ENCODE results near the gene PRICKLE2.
A peak's percentile ranks its signal among the peaks of the same experiment; 100 is the strongest.

Gene PRICKLE2

DNA sequence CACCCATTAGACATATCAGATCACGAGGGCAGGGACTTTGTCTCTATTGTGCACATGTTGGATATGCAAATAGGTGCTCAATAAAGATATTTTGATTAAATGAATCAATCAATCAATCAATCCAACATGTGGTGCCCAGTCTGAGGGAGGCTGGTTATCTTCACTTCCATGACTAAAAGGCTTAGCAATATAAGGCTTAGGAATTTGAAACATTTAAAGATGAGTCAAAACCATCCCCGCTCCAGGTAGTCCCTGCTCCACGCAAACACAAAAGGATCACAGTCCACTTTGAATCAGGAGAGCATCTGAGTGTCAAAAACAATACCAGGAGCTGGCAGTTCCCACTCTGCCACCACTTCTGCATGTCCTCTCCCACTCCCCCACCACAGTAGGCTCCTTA lies 25.8 kb upstream of the PRICKLE2 start:
- DNase-seq, result no peak

DNA sequence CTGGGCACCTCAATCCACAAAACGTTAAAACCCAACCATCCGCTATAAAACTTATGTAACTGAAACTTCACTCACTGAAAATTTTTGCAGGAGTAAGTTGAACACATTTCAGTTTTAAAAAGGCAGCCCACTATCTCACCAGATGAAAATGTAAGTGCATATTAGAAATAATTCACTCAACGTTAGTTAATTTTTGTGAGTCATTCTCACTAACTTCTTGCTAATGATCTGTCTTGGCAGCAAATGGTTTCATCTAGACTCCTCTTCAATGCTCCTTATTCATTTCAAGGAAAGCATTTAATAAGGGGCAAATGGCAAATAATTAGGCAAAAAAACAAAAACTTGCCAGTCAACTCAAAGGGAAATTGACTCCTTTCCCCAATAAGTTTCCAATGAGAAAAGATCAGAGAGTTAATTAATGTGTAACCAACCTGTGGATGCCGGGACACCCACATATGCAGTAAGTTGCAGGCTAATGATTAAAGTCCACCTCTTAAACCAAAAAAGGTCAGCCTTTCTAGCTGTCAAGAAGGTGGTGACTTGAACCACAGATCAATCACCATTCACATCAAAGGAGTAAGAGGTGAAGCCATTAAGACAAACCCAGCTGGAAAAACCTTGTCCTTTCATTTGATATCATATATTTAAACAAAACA lies 22.9 kb upstream of the PRICKLE2 start:
- no peak for DNase-seq

DNA sequence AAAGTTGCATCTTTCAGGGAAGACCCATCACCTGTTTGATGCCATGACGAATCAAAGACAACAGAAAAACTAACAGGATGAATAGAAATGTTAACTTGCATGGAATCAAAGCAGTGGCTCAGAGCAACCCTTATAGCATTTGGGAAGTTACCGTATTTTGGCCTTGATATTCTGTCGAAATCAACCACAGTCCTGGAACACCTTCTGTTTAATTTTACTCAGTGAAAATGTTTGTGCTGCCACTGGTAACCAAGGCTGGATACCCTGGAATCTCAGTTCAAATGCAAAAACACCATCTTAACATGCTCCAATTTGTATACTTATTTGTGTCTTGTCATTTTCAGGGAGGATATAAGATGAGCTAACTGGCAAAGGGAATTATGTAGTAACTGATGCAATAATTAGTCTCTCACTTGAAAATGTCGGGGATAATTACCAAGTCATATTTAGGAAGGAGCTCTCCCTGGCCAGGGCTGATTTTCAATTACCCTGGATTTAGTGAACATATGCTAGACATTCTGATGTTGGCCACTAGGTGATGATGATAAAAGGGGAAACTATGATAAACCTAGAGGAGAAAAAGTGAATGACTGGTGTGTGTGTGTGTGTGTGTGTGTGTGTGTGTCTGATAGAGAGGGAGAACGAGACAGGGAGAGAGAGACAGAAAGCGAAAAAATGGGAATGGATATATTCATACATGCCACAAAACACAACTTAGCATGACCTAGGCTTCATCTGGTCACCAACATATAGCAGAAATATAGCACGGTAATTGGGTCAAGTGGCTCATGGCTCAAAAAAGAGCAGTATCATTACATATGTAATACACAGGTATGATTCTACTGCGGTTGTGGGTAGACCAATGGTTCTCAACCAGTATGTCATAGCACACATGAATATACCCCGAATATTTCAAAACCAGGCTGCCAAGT lies 19.0 kb upstream of the PRICKLE2 start:
- peak; percentile 42 for DNase-seq

DNA sequence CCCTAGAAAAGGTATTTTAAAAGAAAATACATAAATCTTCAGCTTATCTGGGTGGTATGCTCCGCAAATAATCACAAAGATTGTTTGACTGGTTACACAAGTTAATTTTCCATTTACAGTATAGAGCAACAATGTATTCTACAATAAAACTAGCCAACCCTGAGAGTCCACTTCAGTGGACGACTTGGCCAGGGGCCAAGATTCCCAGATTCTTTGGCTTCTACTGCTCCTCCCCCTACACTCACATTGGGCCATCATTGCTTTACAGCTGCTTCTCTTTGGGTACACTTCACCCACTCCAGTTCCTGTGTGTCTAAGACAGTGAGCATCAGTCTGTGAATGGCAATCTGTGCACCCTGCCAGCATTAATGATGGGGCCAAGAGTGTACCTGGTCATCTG lies 17.2 kb upstream of the PRICKLE2 start:
- no peak for DNase-seq

DNA sequence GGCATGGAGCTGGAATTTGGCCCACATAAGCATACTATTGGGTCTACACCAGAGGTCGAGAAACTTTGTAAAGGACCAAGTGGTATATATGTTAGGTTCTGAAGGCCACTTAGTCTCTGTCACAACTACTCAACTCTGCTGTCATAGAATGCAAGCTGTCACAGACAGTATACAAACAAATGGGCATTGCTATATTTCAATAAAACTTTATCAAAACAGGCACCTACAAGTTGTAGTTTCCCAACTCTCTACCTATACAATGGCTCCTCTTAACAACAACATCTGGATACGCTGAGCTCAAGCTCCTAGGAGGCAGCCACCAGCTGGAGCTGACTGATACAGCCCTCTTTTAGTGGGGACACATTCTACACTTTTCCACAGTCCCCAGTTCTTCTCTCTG lies 15.7 kb upstream of the PRICKLE2 start:
- DNase-seq, result no peak

DNA sequence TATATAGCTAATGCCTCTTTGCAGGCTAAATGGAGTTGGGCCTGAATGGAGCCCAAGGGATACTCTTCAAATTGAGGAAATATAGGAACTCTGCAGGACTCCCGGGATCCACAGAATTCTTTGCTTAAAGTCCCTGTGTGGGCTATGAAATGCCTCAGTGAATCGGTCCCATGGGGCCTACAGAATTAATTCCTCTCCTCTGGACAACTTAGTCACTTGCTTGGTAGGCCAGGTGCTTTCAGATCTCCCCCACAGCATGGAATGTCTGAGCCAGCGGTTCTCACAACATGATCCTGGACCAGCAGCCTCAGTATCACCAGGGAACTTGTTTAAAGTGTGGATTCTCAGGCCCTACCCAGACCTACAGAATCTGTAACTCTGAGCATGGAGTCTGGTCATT lies 15.1 kb upstream of the PRICKLE2 start:
- peak; percentile 61 for DNase-seq

DNA sequence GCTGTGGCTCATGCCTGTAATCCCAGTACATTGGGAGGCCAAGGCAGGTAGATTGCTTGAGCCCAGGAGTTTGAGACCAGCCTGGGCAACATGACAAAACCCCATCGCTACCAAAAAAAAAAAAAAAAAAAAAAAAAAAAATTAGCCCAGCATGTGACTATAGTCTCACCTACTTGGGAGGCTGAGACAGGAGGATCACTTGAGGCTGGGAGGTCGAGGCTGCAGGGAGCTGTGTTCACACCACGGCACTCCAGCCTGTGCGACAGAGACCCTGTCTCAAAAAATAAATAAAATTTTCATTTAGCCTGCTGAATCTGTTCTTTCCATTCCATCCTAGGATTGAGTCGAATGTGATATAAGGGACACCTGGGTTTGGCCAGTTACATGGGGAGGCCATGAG lies 14.6 kb upstream of the PRICKLE2 start:
- DNase-seq, result no peak

DNA sequence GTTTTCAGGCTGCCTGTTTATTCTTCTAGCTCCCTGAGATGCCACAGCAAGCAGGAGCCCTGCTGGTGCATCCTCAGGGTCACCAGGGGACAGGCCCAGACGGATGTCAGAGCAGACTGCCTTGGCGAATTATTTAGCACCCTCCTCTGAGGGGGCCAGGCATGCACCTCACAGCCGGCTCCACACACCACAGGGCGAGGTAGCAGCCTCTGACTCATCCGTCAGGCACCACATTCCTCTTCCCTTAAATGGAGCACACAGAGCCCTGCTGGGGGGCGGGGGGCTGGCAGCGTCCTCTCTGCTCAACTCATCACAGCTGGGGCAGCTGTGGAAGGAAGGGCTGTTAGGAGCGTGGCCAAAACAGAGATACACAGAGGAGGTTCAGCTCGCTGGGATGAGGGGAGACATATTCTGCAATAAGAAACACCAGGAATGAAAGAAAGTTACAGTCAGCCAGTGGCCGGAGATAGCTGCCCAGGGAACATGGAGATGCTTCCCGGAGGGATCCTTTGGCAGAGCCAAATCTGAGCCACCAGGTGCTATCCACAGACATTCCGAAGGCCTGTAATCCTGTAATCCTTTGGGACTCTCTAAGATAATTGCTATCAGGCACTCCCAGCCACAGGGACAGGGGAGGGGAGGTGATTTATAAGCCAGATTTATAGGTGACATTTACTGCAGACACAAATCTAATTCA lies 13.9 kb upstream of the PRICKLE2 start:
- DNase-seq, result peak; percentile 99

DNA sequence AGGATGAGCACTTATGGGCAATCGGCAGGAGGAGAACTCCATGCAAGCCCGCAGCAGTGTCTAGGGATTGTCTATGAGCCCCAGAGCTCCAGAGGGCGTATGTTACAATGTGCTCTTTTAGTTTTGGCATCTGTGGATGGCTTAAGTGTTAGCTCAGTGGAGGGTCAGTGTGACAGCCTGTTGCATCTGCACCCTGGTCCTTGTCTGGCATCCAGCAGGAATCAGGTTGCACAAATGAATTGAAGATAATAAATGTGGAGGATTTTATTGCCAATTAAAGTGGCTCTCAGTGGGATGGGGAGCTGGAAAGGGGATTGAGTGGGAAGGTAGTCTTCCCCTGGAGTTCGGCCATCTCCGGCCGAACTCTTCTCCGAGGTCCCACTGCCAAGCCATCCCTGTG lies 11.8 kb upstream of the PRICKLE2 start:
- DNase-seq, result no peak

DNA sequence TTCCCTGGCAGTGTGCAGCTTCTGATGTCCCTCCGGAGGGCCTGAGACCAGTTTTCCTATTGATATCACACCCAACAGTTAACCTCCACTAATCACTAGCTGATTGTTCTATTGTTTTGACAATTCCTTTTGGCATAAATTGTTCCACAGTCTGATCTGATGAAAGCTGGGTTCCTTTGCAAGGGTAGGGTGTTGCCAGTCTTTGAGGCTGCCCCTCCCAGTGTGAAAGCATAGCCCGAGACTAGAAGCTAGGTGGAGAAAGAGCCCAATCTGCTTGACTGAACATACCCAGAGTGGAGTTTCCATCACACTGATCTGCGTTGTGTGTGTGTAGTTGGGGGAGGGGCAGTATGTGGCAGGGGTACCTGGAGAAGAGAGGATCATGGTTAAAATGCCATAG lies 10.3 kb upstream of the PRICKLE2 start:
- DNase-seq, result no peak

DNA sequence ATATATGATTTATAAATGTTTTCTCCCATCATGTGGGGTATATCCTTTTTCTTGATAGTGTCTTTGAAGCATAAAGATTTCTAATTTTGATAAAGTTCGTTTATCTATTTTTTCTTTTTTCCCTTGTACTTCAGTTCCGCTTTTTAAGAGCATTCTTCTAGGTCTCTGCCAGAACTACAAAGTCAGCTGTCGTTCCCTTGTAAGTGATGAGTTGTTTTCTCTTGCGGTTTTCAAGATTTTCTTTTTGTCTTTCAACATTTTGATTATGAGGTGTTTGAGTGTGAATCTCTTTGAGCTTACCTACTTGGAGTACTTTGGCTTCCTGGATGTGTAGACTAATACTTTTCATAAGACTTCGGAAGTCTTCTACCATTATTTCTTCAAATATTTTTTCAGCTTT lies 9.3 kb upstream of the PRICKLE2 start:
- DNase-seq, result no peak

DNA sequence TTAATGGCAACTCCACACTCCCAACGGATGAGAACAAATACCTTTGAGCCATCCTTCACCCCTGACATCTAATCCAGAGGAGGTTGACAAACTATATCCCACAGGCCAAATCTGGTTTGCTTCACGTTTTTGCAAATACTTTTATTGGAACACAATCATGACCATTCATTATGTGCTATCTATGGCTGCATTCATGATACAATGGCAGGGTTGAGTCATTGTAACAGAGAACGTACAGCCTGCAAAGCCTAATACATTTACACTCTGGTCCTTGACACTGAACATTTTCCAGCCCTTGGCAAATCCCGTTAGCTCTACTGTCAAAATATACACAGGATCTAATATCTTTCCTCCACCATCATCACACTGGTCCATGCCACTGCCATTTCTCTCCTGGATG lies 7.6 kb upstream of the PRICKLE2 start:
- no peak for DNase-seq

DNA sequence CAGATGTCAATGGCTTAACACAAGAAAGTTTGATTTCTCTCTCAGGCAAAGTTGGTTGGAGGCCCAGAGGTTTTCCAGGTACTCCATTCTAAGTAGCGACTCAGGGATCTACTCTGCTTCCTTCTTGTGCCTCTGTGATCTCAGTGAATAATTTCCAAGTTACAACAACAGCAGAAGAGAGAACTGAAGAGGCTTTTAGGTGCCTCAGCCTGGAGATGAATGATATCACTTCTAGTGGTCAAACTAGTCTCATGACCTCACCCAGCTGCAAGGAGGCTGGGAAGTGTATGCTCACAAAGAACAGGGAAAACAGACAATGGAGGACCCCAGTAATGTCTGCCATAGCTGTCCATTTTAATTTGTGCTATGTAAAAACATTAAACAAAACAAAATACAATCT lies 4.6 kb upstream of the PRICKLE2 start:
- DNase-seq, result no peak

DNA sequence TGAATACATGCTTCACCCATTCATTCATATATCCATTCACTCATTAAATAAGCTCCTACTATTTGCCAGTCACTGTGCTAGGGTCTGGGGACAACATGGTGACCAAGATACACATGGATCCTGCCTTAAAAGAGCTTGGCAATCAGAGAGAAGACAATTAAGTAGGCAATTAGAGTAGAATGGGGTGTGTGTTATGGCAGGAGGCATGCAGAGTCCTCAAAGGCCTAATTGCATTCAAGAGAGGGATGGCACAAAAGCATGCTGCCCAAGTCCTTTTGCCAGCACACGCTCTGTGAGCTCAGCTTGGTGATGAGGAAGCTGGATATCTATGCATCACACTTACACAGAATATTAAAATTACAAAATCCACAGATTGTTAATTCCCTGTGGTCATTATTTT lies 2.8 kb upstream of the PRICKLE2 start:
- no peak for DNase-seq

DNA sequence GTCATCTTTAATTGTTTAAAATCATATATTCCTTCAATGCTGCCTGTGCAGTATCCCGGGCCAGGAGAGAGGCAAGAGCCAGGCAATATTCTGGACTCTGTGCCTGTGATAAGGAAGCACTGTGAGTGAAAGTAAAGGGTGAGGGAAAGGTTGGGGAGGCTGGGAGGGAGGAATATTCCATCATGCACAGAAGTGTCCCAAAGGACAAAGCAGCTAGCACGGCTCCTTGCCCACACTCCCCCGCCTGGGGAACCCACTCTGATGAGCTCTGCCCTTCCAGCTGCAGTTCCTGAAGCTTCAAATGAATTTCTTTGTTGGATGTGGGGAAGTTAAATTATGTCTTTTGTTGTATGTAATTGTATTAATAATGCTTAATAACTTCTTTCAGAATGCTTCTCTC lies 1.5 kb upstream of the PRICKLE2 start:
- DNase-seq, result no peak

DNA sequence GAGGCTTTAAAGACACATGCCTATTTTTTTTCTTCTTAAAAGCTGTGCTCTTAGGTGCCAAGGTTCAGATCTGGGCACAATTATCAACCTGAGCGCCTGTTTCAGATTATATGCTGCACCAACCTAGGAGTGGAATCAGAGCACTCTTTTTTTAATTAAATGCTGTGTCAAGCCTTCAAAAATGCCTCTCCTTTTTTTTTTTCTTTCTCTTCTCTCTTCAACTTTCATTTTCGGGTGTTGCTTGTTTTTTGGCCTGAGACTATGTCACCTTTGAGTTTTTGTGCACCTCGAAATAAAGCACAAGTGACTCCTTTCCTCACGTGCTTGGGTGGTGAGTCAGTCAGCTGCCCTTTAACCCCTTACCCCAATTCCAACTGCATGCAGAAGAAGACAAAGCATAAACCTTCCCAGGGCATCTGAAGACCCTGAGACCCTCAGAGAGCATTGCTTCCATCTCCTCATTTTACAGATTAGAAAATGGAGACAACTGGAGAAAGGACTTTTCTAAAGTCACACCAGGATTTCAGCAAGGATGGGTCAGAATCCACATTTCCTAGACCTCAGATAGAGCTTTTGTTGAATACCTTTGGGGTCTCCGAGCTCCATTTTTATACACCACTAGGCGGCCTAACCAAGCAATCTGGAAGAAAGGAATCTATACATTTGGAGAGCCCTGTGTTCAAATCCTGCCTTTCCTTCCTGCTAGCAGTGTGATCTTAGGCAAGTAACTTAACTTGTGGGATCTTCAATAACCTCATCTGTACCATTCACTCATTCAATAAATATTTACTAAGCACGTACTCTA lies 631 bp upstream of the PRICKLE2 start:
- no peak for DNase-seq

DNA sequence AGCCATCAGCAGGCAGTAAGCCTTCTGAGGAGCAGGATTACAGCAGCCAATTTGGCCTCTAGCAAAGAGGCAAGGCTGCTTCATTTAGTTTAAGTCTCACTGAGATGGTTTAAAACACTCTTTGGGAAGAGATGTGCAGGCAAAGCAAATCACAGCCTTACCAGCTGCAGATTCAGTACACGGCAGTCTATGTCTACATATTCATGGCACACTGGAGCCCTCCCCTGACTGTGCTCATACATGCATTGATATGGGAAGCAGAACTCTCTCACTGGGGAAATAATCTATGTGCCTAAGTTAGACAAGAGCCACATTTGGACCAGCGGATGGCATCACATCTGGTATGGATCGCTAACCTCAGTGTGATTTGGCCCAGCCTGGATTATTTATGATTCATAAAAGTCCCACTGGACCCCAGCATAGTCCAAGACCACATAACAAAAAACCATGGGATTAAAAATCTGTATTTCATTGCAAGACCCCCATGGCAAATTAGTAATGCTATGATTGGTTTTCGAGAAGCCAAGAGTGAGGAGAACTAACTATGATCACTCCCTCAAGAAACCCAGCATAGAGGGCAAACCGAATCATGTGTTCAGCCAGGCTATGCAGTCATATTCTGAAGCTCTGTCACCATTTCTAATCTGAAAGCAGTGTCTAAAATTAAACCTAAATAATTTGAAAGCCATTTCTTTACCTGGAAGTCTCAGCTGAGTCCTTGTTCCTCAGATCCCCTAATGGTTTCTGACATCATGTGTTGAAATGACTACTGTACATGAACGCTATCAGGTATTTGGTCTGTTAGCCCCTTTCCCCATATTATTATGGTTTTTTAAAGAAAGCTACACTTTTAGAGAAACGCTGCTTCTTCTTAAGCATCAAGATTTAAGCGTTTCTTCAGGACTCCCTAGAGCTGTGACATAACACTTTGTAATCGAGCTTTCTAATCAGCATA lies 1.2 kb downstream of the PRICKLE2 start:
- peak; percentile 62 for DNase-seq

DNA sequence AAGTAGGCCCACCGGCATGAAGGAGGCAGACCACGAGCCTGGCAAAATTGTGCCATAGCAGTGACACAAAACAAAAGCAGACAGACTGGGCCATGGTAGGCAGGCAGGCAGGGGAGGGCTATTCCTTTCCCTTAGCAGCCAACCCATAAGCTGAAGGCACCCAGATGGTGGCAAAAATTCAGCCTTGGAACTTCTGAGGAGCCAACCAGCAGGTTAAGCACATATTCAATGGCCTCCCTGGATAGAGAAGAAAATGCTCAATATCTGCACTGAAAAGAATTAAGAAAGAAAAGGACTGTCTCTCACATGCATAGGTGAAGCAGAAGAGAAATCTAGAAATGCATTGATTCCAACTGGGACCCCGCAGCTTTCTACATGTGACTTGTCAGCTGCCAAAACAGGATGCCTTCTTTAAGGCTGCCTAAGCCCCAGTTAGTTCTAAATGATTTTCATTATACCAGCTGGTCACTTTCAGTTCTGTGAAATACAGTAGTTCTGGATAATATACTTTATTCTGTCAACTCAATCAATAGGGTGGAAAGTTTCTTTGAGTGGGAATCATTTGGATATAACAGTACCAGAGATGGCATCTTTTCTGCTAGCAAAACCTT lies 2.7 kb downstream of the PRICKLE2 start:
- no peak for DNase-seq

DNA sequence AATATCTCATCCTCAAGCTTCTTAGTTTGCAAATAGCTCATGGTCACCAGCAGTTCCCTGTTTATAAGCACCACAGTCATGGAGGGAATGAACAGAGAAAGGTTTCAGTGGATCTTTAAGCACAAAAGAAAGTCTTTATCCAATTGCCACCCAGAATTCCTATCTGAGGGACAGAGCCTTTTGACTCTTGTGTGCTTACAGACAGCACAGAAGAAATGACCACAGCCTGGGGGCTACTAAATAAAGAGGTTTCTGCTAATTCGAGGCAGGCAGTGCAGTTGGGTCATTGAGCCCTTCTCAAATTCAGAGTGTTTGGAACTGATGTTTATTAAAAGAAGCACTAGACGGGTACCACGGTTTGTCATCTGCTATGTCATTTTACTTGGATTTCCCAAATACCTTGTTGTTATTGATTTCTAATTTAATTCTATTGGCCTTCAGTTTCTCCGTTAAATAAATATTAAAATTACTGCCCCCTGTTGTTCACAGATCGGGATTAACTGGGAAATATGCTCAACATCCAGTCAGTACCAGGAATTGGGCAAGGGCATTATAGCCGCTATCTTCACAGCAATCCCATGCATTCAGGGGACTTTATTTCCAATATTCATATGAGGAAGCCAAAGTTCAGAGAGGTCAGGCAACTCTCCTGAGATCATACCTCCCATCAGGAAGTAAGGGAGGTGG lies 3.6 kb downstream of the PRICKLE2 start:
- DNase-seq, result no peak

DNA sequence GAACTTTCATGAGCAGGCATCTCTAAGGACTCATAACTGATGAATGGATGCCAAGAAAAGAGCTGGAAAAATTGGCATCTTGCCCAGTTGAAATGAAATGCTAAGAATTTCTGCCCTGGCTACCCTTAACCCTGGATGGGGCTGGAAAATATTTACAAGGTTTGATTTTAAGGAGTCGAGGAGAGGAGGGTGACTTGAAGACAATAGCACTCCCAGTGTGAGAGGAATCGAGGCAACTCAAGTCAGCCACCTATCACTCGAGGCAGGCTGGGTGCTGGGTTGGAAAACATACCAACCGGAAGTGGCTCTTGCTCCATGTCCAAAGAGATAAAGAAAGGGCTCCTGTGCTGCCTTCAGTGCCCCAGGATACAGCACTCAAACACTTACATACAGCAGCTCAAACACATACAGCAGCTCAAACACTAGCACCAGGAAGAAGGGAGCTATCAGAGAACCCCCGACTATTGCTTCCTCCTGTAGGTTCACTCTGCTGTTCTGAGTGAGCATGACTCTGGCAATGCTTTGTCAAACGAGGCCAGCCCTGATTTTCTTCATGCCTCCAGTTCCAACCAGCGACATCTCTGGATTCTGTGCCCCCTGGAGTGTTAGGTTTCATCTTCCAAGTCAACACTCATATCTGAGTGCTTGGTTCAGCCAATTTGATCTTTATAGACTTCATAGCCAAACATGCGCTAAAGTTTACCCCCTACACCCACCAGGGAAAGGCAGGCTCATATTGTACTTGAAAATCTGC lies 4.9 kb downstream of the PRICKLE2 start:
- DNase-seq, result peak; percentile 87
